ENCODE data around the gene ATP2A1.
"Not testable (repeated sequence)": the region's sequence is repeated elsewhere in the genome, so short reads cannot be mapped to it uniquely, and the experiment has no call there.

Gene ATP2A1

DNA sequence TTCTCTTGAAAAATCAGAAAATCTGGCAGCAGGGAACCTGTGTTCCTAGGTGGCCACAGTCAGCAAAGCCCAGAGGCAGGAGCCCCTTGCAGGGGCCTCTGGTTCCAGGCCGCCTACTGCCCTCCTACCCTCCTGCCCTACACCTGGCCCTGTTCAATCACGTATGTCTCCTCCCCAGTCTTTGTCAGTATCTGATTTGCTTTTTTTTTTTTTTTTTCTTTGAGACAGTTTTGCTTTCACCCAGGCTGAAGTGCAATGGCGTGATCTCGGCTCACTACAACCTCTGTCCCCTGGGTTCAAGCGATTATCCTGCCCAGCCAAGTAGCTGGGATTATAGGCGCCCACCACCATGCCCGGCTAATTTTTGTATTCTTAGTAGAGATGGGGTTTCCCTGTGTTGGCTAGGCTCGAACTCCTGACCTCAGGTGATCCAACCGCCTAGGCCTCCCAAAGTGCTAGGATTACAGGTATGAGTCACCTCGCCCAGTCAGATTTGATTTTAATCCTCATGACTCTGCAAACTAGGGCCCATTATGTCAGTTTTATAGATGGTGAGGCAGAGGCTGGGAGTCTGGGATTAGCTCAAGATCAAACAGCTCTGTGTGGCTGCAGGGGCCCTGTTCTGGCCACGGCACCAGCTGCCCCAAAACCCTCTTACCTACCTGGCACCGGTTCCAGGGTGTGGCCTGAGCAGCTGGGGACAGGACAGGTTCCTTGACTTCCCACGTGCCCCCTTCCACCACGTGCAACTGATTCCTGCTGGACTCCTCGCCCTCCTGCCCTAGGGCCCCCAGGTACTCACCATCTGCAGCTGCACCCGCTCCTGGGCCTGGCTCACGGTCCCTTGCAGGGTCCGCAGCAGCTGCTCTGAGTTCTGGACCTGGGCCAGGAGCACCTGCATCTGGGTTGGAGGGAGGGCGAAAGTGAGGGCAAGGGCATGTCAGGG lies 32.1 kb downstream of the ATP2A1 start:
- DNase-seq (ENCODE audit: low spot score), result no peak

DNA sequence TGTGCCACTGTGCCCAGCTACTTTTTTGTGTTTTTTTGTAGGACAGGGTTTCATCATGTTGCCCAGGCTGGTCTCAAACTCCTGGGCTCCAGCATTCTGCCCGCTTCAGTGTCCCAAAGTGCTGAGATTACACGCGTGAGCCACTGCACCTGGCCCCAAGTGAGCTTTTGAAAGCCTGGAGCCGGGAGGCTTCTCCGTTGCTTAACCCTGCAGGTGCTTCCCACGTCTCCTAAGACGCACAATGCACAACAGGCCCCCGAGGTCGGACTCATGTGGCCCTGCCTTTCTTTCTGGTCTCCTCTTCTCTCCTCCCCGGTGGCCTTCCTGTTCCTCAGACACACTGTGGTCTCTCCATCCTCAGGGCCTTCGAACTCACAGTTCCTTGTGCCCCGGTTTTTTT lies 34.3 kb downstream of the ATP2A1 start:
- DNase-seq (ENCODE audit: low spot score), result no peak

GRCh38 chr16:28913946-28914724 lies 35.8 kb downstream of the ATP2A1 start:
- no peak for DNase-seq (ENCODE audit: low spot score)

DNA sequence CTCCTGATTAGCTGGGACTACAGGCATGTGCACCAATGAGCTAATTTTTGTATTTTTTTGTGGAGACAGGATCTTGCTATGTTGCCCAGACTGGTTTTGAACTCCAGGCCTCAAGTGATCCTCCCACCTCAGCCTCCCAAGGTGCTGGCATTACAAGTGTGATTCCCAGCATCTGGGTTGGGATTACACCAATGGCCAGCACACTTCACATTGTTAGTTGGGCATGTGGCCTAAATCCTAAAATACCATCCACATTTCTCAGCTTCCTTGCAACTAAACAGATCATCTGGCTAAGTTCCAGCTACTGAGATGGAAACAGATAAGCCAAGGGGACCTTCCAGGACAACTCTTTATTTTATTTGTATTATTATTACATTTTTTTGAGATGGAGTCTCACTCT lies 36.9 kb downstream of the ATP2A1 start:
- no peak for DNase-seq (ENCODE audit: low spot score)

GRCh38 chr16:28917095-28917494 lies 38.8 kb downstream of the ATP2A1 start:
- no peak for DNase-seq (ENCODE audit: low spot score)

DNA sequence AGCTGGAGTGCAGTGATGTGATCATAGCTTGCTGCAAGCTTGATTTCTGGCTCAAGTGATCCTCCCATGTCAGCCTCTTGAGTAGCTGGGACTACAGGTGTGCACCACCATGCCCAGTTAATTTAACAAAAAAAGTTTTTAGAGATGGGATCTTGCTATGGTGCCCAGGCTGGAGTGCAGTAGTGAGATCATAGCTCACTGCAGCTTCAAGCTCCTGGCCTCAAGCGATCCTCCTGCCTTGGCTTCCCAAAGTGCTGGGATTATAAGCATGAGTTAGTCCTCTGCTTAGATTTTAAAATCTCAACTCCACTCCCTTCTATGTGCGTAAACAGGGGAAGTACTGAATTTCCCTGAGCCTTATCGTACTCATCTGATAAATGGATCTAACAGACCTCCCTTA lies 40.4 kb downstream of the ATP2A1 start:
- no peak for DNase-seq (ENCODE audit: low spot score)

- no peak for DNase-seq (ENCODE audit: low spot score)
Observed at GRCh38 chr16:28923231-28923587, 44.9 kb downstream of the ATP2A1 start.

DNA sequence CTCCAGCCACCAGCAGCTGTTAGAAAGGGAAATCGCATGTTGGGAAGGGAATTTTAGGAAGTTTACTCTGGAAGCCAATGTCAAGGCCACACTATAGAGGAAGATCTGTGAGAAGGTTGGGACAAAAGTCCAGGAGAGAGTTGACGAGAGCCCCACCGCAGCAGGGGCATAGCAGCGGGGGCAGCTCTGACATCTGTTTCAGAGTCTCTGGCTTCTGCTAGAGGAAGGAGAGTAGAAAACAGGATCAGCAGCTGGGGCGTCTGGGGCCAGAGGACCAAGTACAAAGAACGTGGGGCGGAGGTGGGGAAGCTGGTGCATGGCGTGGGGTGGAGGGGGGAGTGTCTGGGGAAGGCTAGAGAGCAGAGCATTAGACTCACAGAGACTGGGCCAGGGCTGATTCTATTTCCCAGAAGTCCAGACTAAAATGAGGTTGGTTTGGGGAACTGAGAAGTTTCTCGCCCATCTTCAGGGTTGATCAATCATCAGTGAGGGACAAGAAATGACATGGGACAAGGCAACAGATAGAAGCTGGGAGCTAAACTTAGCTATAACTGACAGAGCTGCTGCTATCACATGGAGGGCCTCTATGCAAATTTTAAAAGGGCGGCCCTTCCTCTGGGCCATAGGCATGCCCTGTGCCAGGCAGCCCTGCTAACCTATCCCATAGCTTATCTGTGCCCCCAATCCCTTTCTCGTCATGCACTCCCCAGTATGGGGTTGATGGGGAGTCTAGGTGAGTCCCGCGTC lies 45.5 kb downstream of the ATP2A1 start:
- DNase-seq (ENCODE audit: low spot score), result no peak

DNA sequence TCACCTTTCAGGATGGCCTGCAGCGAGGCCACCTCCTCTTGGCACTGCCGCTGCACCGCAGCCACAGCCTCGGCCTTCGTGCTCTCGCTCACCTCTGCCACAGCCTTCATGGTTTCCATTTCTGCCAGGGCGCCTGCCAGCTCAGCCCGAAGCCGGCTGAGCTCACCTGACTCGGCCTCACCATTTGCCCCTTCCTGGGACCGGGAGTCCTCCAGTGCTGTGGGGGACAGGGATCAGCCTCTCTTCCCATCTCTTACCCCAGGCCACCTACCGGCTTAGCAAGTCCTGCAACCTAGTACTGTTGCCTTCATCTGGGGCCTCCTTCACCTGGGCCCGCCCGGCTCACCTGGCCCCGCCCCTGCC lies 46.1 kb downstream of the ATP2A1 start:
- no peak for DNase-seq (ENCODE audit: low spot score)

DNA sequence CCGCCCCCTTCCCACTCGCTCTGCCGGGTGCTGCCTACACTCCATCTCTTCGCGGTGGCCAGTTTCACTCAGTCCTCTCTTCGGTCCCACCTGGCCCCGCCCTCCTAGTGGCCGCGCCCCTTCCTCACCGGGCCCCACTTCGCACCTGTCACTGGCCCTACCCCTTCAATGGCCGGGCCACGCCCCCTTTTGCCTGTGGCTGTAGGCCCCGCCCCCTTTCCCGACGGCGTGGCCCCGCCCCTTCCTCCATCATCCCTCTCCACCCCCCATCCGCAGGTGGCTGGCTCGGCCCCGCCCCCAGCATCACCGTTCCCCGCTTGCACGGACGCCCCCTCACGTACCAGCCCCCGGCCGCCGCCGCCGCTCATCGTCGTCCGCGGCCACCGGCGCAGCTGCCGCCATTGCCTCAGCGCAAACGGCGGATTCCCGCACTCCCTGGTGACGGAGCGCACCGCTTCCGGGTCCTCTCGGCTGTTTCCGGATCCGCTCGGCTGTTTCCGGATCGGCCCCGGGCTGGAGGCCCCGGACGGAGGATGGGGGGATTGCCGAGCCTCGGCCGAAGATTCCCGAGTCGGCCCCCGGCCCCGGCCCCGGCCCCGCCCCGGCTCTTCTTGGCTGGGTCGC lies 46.6 kb downstream of the ATP2A1 start, which contains the start of gene RABEP2:
TSS of gene RABEP2 (minus strand) at position 477 of the 624 bp plus-strand sequence. CDS start at position 402, 75 bp downstream.
- peak; percentile 87 for DNase-seq (ENCODE audit: low spot score)

DNA sequence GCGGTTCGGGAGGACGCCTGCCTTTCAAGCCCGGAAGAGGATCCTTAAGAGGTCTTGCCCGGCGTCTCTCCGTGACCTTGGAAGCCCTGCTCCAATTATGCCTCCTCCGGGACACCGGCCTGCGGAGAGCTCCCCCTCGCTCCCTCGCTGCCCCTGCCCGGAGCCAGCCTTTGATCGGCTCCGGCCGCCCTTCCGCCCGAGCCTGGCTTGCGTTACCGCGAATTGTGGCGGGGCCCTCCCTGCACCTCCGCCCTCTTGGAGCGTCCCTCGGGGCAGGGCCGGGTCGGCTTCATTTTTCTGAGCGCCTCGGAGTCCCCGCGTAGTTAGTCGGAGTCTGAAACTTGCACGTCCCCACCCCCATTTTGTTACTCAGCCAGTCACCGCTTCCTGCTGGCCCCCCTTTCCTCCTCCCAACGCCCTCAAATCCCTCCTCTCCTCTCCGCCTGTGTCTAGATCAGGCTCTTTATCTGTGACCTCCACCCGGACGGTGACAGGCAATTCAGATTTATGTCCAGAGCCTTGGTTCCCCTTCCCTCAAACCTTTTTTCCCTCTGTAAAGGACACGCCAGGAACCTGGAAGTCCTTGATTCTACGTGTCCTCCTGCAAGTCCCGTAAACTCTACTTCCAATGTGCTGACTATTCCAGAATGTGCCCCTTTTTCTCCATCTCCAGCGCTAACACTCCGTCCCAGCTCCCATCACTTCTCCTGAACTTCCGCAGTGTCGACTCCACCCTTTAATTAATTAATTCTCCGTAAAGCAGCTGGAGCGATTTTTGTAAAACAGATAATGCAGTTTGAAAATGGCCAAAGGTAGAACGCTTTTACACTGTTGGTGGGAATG lies 47.3 kb downstream of the ATP2A1 start:
- DNase-seq (ENCODE audit: low spot score), result peak; percentile 63

- not testable (repeated sequence) for DNase-seq (ENCODE audit: low spot score)
Observed at GRCh38 chr16:28926284-28926683, 48.0 kb downstream of the ATP2A1 start.

DNA sequence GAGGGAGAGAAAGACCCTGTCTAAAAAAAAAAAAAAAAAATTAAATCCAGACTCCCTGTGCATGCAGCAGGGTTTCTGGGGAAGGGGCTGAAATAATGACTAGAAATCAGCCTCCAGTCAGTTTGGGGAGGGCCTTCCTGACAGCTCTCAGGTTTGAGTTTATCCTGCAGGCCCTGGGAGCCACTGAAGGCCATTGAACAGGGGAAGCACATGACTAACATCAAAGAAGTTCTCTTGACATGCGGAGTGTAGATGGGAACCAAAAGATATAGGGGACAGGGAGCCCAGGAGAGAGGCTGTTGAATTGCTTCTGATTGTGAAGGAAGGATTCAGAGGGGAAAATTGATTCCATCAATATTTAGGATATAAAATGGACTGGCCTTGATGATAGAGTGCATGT lies 49.5 kb downstream of the ATP2A1 start:
- no peak for DNase-seq (ENCODE audit: low spot score)

DNA sequence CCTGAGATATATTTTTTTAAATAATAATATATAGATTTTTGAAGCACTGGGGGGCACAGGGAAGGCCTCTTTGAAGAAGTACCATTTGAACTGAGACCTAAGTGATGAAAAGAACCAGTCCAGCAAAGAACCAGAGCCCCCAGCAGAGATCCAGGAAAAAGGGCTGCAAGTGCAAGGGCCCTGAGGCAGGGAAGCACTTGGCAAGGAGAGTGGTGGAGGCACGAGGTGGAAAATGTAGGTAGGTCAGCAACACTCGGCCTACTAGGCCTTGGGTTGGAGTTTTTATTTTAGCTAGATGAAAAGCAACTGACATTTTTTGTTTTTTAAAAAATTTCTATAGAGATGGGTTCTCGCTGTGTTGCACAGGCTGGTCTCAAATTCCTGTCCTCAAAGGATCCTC lies 51.9 kb downstream of the ATP2A1 start:
- DNase-seq (ENCODE audit: low spot score), result no peak

GRCh38 chr16:28930652-28931051 lies 52.4 kb downstream of the ATP2A1 start:
- no peak for DNase-seq (ENCODE audit: low spot score)

GRCh38 chr16:28931801-28932225 lies 53.5 kb downstream of the ATP2A1 start, which contains the start of gene CD19:
TSS of gene CD19 (plus strand) at chr16:28931971. CDS start at chr16:28932001, 30 bp downstream.
- no peak for DNase-seq (ENCODE audit: low spot score)

- DNase-seq (ENCODE audit: low spot score), result no peak
Observed at GRCh38 chr16:28932339-28933141, 54.3 kb downstream of the ATP2A1 start.

DNA sequence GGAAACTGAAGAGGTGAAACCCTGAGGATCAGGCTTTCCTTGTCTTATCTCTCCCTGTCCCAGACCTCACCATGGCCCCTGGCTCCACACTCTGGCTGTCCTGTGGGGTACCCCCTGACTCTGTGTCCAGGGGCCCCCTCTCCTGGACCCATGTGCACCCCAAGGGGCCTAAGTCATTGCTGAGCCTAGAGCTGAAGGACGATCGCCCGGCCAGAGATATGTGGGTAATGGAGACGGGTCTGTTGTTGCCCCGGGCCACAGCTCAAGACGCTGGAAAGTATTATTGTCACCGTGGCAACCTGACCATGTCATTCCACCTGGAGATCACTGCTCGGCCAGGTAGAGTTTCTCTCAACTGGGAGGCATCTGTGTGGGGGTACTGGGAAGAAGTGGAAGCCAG lies 54.9 kb downstream of the ATP2A1 start:
- no peak for DNase-seq (ENCODE audit: low spot score)

DNA sequence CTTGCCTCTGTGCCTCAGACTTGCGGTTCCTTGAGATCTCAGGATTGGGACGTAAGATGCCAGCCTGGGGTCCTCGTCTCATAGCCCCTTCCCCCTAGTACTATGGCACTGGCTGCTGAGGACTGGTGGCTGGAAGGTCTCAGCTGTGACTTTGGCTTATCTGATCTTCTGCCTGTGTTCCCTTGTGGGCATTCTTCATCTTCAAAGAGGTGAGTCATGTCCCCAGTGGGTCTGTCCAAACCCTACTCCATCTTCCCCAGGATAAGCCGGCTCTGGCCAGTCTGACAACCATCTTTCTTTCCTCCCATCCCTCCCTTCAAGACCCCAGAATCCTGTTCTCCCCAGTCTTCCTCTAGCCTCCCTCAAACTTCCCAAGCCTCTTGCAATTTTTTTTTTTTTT lies 57.1 kb downstream of the ATP2A1 start:
- no peak for DNase-seq (ENCODE audit: low spot score)

Data from cerebellar cortex (tissue), 1 donor.